ENCODE data around the gene SRRM2. TPM values are rescaled to one million over a fixed set of nuclear protein-coding genes. Genes with fewer than 3 reads are reported as not detected.

SRRM2 gene
- total and polyA plus RNA-seq, 9 of the 15 experiments (the other 6 are each of a cell fraction or from before 2014, with no cell fraction given), result 26.7 to 563 (median 81.1) TPM

DNA sequence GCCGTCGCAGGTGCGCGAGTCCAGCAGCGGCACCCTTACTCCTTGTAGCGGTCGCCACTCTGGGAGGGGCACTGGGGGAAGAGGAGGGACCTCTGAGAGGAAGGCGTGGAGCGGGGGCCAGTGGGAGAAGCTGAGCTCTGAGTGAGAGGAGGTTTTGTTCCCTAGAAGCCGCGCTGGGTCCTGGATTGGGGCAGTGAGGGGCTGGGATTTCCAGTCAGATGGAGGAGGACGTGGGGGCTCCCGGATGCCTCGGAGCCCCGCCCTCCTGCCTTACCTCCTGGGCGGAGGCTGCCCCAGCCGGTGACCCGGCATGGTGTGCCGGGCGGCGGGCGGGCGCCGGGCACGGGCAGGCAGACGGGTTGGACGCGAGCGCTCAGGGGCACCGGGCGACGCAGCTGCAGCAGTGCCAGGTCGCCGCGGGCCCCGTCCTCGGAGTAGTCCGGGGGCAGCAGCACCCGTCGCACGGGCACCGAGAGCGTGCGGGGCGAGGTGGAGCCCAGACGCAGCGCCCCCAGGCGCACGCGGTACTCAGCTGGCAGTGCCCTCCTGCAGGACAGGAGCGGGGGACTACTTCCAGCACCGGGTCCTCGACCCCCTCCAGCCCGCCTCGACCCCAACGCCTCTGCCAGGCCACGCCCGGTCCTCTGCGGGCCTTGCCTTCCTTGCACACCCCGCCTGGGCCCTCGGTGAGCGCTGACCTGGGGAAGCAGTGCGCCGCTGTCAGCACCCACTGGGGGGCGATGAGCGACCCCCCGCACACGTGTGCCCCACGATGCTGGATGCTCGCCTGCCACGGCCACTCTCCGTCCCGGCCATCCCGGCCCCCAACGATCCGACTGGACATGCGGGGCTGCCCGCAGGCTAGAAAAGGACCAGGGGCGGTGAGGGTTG, 32.9 kb downstream of the SRRM2 start (continued):
- TF ChIP-seq RAD21 (CRISPR knock-in tag; conservative IDR thresholded peaks at IDR 0.05 in 1 of 2, IDR thresholded peaks at IDR 0.05 in 1 of 2) (peak in 1 of 2 experiments; percentile 17; a peak in 1 of 4 replicates), HNRNPL (IDR thresholded peaks at IDR 0.05; ENCODE audit: low read depth, low read length) (peak; percentile 75; the same call in 1 of the 2 replicates)

DNA sequence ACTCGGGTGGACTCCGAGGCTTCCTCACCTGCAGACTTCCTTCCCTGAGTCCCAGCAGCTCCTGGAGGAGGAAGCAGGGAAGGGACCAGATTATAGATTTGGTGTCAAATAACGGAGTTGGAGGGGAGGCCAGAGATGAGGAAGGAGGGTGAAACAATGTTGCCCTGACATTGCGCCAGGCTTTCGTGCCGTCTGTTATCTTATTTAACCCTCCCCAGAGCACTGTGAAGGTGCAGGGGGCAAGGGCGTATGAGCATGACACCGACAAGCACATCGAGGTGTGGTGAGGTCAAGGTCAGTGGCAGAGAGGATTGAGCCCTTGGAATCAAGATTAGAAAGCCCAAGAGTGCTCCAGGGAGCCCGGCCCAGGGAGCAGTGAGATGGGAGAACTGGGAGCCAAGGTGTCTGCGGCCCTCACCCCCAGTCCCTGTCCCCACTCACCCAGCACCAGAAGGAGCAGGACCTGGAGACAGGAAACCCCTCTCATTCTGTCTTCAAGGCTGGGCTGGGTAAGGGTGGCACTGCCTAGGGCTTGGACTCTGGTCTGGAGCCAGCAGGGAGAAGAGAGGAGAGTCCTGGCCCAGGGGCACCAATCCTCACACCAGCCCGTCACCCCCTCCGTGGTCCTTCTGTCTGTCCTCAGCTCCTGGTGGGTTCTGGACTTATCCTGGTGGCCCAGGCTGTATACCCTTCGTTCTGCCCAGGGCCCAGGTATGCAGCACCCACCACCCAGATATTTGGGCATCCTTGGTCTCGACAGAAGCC, 33.8 kb downstream of the SRRM2 start:
- FAIRE-seq (no peak), DNase-seq (ENCODE audit: extremely low read depth in 1 of 4, low spot score in 3 of 4) (no peak), ATAC-seq (peak; percentile 27; the same call in 2 of the 3 replicates)
- peak overlapping the region; percentile 23; the same call in 1 of the 2 replicates for H2AFZ ChIP-seq (ENCODE audit: low read depth, low read length)
- H4K20me1 ChIP-seq (replicated peaks; ENCODE audit: control insufficient read depth, insufficient read depth, low read length), result peaks cover 10% of the 10 kb centered on the region; the same call in 1 of the 2 replicates
- in situ Hi-C loops (cut with MboI), result no loop called here
- H3K9ac ChIP-seq (ENCODE audit: insufficient read depth in 1 of 2, low read depth in 2 of 2, low read length in 2 of 2), result peak overlapping the region in 1 of 2 experiments; percentile 36; a peak in 2 of 4 replicates
- ChIA-PET POLR2A (no interaction called here), CTCF (ENCODE audit: low intra/inter-chr PET ratio) (no interaction called here)
- peaks cover 18 to 28% of the 10 kb centered on the region in 2 experiments; a peak in 4 of 5 replicates for H3K27me3 ChIP-seq (ENCODE audit: control insufficient read depth in 2 of 2, insufficient read depth in 2 of 2, low read length in 2 of 2)
- H3K9me1 ChIP-seq (ENCODE audit: control insufficient read depth, insufficient read depth, low read length), result no peaks in the 10 kb centered on the region
- intact Hi-C loops (cut with micrococcal nuclease), result no loop called here
- no peaks in the 10 kb centered on the region for H3K79me2 ChIP-seq (ENCODE audit: control insufficient read depth, insufficient read depth, low read length)
- peaks cover 4 to 31% of the 10 kb centered on the region in 2 experiments; a peak in 4 of 5 replicates for H3K4me1 ChIP-seq (replicated peaks in 1 of 2; ENCODE audit: control insufficient read depth in 2 of 2, insufficient read depth in 2 of 2, low read length in 2 of 2)
- no peaks in the 10 kb centered on the region for H3K9me3 ChIP-seq (replicated peaks; ENCODE audit: control insufficient read depth, insufficient read depth, low read depth, low read length)
- WGBS (ENCODE audit: insufficient coverage, low coverage, missing lambda C conversion rate), result 10% methylated on average over 15 of the region's 15 CpGs
- no peak overlapping the region for H3K4me2 ChIP-seq (ENCODE audit: insufficient read depth, low read length)
- H3K4me3 ChIP-seq, result no peak overlapping the region
- H3K27ac ChIP-seq (ENCODE audit: extremely low read depth, low read depth, low read length), result no peak overlapping the region
- no TSS peak for BruUV-seq (replicated peaks)
- H3K36me3 ChIP-seq (ENCODE audit: control insufficient read depth, insufficient read depth, low read length), result no peaks in the 10 kb centered on the region
- TF ChIP-seq CC2D1A (IDR thresholded peaks at IDR 0.05), result no peak
- no peak for TF ChIP-seq U2AF2 (optimal IDR thresholded peaks at IDR 0.05; ENCODE audit: low read depth, low read length)
- no peak for TF ChIP-seq FIP1L1 (IDR thresholded peaks at IDR 0.05; ENCODE audit: low read depth, low read length, poor library complexity, severe bottlenecking)
- no peak for TF ChIP-seq TRIM25 (IDR thresholded peaks at IDR 0.05; ENCODE audit: borderline replicate concordance)
- TF ChIP-seq, protein P1, sequence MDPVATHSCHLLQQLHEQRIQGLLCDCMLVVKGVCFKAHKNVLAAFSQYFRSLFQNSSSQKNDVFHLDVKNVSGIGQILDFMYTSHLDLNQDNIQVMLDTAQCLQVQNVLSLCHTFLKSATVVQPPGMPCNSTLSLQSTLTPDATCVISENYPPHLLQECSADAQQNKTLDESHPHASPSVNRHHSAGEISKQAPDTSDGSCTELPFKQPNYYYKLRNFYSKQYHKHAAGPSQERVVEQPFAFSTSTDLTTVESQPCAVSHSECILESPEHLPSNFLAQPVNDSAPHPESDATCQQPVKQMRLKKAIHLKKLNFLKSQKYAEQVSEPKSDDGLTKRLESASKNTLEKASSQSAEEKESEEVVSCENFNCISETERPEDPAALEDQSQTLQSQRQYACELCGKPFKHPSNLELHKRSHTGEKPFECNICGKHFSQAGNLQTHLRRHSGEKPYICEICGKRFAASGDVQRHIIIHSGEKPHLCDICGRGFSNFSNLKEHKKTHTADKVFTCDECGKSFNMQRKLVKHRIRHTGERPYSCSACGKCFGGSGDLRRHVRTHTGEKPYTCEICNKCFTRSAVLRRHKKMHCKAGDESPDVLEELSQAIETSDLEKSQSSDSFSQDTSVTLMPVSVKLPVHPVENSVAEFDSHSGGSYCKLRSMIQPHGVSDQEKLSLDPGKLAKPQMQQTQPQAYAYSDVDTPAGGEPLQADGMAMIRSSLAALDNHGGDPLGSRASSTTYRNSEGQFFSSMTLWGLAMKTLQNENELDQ (CRISPR knock-in tag; IDR thresholded peaks at IDR 0.05; ENCODE audit: borderline replicate concordance), result no peak
- TF ChIP-seq ZNF717 (CRISPR knock-in tag; IDR thresholded peaks at IDR 0.05), result no peak
- TF ChIP-seq WHSC1 (IDR thresholded peaks at IDR 0.05; ENCODE audit: low read length), result no peak
- TF ChIP-seq CEBPG (CRISPR knock-in tag; IDR thresholded peaks at IDR 0.05), result peak; percentile 81
- 0 out of 4 replicates have a peak, but pooled peaks of 1 of the 2 experiments have one; percentile 16 for TF ChIP-seq CEBPG (tag; conservative IDR thresholded peaks at IDR 0.05 in 1 of 2, IDR thresholded peaks at IDR 0.05 in 1 of 2)
